HEK293 (cell line): ENCODE data around the gene SWT1.

ENCODE experiments used
- CTCF ChIA-PET: fragments of 350-600 bp; formaldehyde crosslinking; extraction: SDS; loops from one replicate; lab custom pipeline; 2021; ENCODE audit warnings: antibody characterized with exemption; lab: Yijun Ruan, JAX
- POLR2A ChIA-PET: fragments of 300-600 bp; formaldehyde crosslinking; extraction: SDS; loops from one replicate; lab custom pipeline; 2020; ENCODE audit warnings: antibody characterized with exemption, inconsistent platforms; lab: Yijun Ruan, JAX
- H3K27ac ChIP-seq: fragments of 200-500 bp; sonication (Bioruptor generic); 2 replicates; pipeline ENCODE4 v1.5.1; 2014; ENCODE audit warnings: low read depth, low read length, control low read depth, inconsistent platforms; ENCODE audit errors: extremely low read depth
- H3K36me3 ChIP-seq, 2 experiments: fragments of 200-500 bp in 1 of 2; sonication (Bioruptor generic) in 1 of 2; 1 replicate in 1 of 2; 2 replicates in 1 of 2; pipeline ENCODE4 v1.5.1; 2014 to 2017; ENCODE audit warnings: inconsistent platforms in 2 of 2, low read length in 2 of 2; ENCODE audit not compliant: control insufficient read depth in 2 of 2, insufficient read depth in 1 of 2
- H3K4me1 ChIP-seq: fragments of 200-500 bp; sonication (Bioruptor generic); 2 replicates; pipeline ENCODE4 v1.5.1; 2014; ENCODE audit warnings: mild to moderate bottlenecking, low read length, inconsistent platforms; ENCODE audit not compliant: control insufficient read depth, insufficient read depth
- H3K4me3 ChIP-seq: 2 replicates; pipeline ENCODE4 v1.5.1; 2011; ENCODE audit warnings: low read depth, mild to moderate bottlenecking, control low read depth, low read length, moderate library complexity
- H3K9me3 ChIP-seq: fragments of 200-500 bp; sonication (Bioruptor generic); 2 replicates; pipeline ENCODE4 v1.5.1; 2014; ENCODE audit warnings: low read depth, low read length, inconsistent platforms; ENCODE audit not compliant: control insufficient read depth, insufficient read depth
- HOXA7 ChIP-seq: sonication (generic); formaldehyde crosslinking; IDR thresholded peaks from 2 replicates; pipeline ENCODE4 v1.8.1; 2022; ENCODE audit warnings: missing genetic modification reagents, borderline replicate concordance
- HOXD13 ChIP-seq: sonication (generic); formaldehyde crosslinking; IDR thresholded peaks from 2 replicates; pipeline ENCODE4 v1.8.0; 2022; ENCODE audit warnings: missing genetic modification reagents, borderline replicate concordance
- INSM2 ChIP-seq: fragments of 450-650 bp; formaldehyde crosslinking; IDR thresholded peaks from 2 replicates; pipeline ENCODE4 v1.5.1; 2016; ENCODE audit warnings: missing biosample characterization, missing genetic modification characterization
- KLF8 ChIP-seq: fragments of 450-650 bp; formaldehyde crosslinking; IDR thresholded peaks from 2 replicates; pipeline ENCODE4 v1.5.1; 2016; ENCODE audit warnings: missing biosample characterization, missing genetic modification characterization
- MEIS1 ChIP-seq: sonication (generic); formaldehyde crosslinking; IDR thresholded peaks from 2 replicates; pipeline ENCODE4 v1.8.1; 2022; ENCODE audit warnings: missing genetic modification reagents, mild to moderate bottlenecking, borderline replicate concordance
- SCRT1 ChIP-seq: fragments of 450-650 bp; formaldehyde crosslinking; IDR thresholded peaks from 2 replicates; pipeline ENCODE4 v1.5.1; 2016; ENCODE audit warnings: missing biosample characterization, missing genetic modification characterization, borderline replicate concordance
- ZBTB7A ChIP-seq: fragments of 450-650 bp; formaldehyde crosslinking; IDR thresholded peaks from 2 replicates; pipeline ENCODE4 v1.5.1; 2016; ENCODE audit warnings: low read depth, missing biosample characterization, missing genetic modification characterization
- ZNF112 ChIP-seq: fragments of 450-650 bp; formaldehyde crosslinking; IDR thresholded peaks from 2 replicates; pipeline ENCODE4 v1.5.0; 2017; ENCODE audit warnings: missing biosample characterization, missing genetic modification characterization
- ZNF133 ChIP-seq: fragments of 450-650 bp; formaldehyde crosslinking; IDR thresholded peaks from 2 replicates; pipeline ENCODE4 v1.5.1; 2016; ENCODE audit warnings: missing biosample characterization, missing genetic modification characterization
- ZNF138 ChIP-seq: fragments of 450-650 bp; formaldehyde crosslinking; IDR thresholded peaks from 2 replicates; pipeline ENCODE4 v1.5.1; 2016; ENCODE audit warnings: missing biosample characterization, missing genetic modification characterization, borderline replicate concordance
- ZNF214 ChIP-seq: fragments of 450-650 bp; formaldehyde crosslinking; IDR thresholded peaks from 2 replicates; pipeline ENCODE4 v1.5.1; 2017; ENCODE audit warnings: missing biosample characterization, mild to moderate bottlenecking, missing genetic modification characterization, borderline replicate concordance
- ZNF223 ChIP-seq: fragments of 450-650 bp; formaldehyde crosslinking; IDR thresholded peaks from 2 replicates; pipeline ENCODE4 v1.5.1; 2016; ENCODE audit warnings: missing biosample characterization, missing genetic modification characterization
- ZNF335 ChIP-seq: fragments of 450-650 bp; formaldehyde crosslinking; conservative IDR thresholded peaks from 2 replicates; pipeline ENCODE4 v1.5.1; 2016; ENCODE audit warnings: missing biosample characterization, missing genetic modification characterization
- ZNF398 ChIP-seq: fragments of 450-650 bp; formaldehyde crosslinking; IDR thresholded peaks from 2 replicates; pipeline ENCODE4 v1.5.1; 2017; ENCODE audit warnings: missing biosample characterization, missing genetic modification characterization
- ZNF488 ChIP-seq: fragments of 450-650 bp; formaldehyde crosslinking; IDR thresholded peaks from 2 replicates; pipeline ENCODE4 v1.5.1; 2016; ENCODE audit warnings: missing biosample characterization, missing genetic modification characterization
- ZNF518A ChIP-seq: fragments of 450-650 bp; formaldehyde crosslinking; conservative IDR thresholded peaks from 2 replicates; pipeline ENCODE4 v1.5.1; 2016; ENCODE audit warnings: low read depth, missing biosample characterization, missing genetic modification characterization
- ZNF548 ChIP-seq: fragments of 450-650 bp; formaldehyde crosslinking; IDR thresholded peaks from 2 replicates; pipeline ENCODE4 v1.5.1; 2016; ENCODE audit warnings: missing biosample characterization, missing genetic modification characterization
- ZNF585B ChIP-seq: fragments of 450-650 bp; formaldehyde crosslinking; IDR thresholded peaks from 2 replicates; pipeline ENCODE4 v1.5.1; 2016; ENCODE audit warnings: missing biosample characterization, missing genetic modification characterization
- ZNF610 ChIP-seq: fragments of 450-650 bp; formaldehyde crosslinking; IDR thresholded peaks from 2 replicates; pipeline ENCODE4 v1.5.1; 2016; ENCODE audit warnings: missing biosample characterization, missing genetic modification characterization, borderline replicate concordance
- ZNF701 ChIP-seq: fragments of 450-650 bp; formaldehyde crosslinking; IDR thresholded peaks from 2 replicates; pipeline ENCODE4 v1.5.1; 2016; ENCODE audit warnings: missing biosample characterization, missing genetic modification characterization
- ZSCAN4 ChIP-seq: fragments of 450-650 bp; formaldehyde crosslinking; IDR thresholded peaks from 2 replicates; pipeline ENCODE4 v1.5.1; 2017; ENCODE audit warnings: missing biosample characterization, missing genetic modification characterization

SWT1 gene

GRCh38 chr1:185268352-185268751, 111.4 kb downstream of the SWT1 start (continued):
- TF ChIP-seq ZSCAN4 (tag by site-specific recombination): no peak
- TF ChIP-seq, all 188 proteins: peak for 0

GRCh38 chr1:185271921-185272320, 115.0 kb downstream of the SWT1 start:
- ChIA-PET CTCF (no interaction called here), POLR2A (no interaction called here)
- Histone ChIP-seq H3K27ac (no peak overlapping the region), H3K36me3 (no peaks in the 10 kb centered on the region), H3K4me1 (no peaks in the 10 kb centered on the region), H3K4me3 (no peak overlapping the region), H3K9me3 (no peaks in the 10 kb centered on the region)
- no peak for TF ChIP-seq ZNF133 (tag by site-specific recombination)
- no peak for TF ChIP-seq ZNF214 (tag by site-specific recombination)
- TF ChIP-seq ZBTB7A (tag by site-specific recombination): no peak
- TF ChIP-seq SCRT1 (tag by site-specific recombination): no peak
- TF ChIP-seq INSM2 (tag by site-specific recombination): no peak
- no peak for TF ChIP-seq HOXD13 (CRISPR knock-in tag)
- no peak for TF ChIP-seq ZNF701 (tag by site-specific recombination)
- TF ChIP-seq ZNF610 (tag by site-specific recombination): no peak
- TF ChIP-seq ZNF112: no peak
- no peak for TF ChIP-seq ZNF138 (tag by site-specific recombination)
- no peak for TF ChIP-seq ZNF585B (tag by site-specific recombination)
- TF ChIP-seq ZNF548: no peak
- TF ChIP-seq ZNF223 (tag by site-specific recombination): no peak

GRCh38 chr1:185279571-185279970, 122.6 kb downstream of the SWT1 start:
- Histone ChIP-seq H3K27ac (no peak overlapping the region), H3K4me1 (no peaks in the 10 kb centered on the region), H3K4me3 (no peak overlapping the region), H3K36me3 (peaks cover 0 to 6% of the 10 kb centered on the region in 2 experiments; a peak in 1 of 3 replicates), H3K9me3 (no peaks in the 10 kb centered on the region)
- POLR2A ChIA-PET: no interaction called here
- CTCF ChIA-PET: no interaction called here
- TF ChIP-seq KLF8 (tag by site-specific recombination) (no peak), ZNF398 (tag by site-specific recombination) (no peak)

- POLR2A ChIA-PET: no interaction called here
- H3K4me3 ChIP-seq: no peak overlapping the region
- H3K27ac ChIP-seq: no peak overlapping the region
- CTCF ChIA-PET: interaction anchor here (0.5 kb wide), 1 partner anchor 529 kb away, joined by 4 read pairs; no protein-coding TSS in a partner anchor
- peaks cover 0 to 6% of the 10 kb centered on the region in 2 experiments; a peak in 1 of 3 replicates for H3K36me3 ChIP-seq
- no peaks in the 10 kb centered on the region for H3K9me3 ChIP-seq
- no peaks in the 10 kb centered on the region for H3K4me1 ChIP-seq
- TF ChIP-seq ZNF488 (tag by site-specific recombination) (no peak), ZNF335 (tag by site-specific recombination) (no peak), ZNF518A (no peak), HOXA7 (CRISPR knock-in tag) (no peak), MEIS1 (CRISPR knock-in tag) (no peak)
Observed at GRCh38 chr1:185280589-185280988, 123.6 kb downstream of the SWT1 start.
